MV-4-11 (cell line): ENCODE measurements around the gene FAM200B.
"Not testable (repeated sequence)": the region's sequence is repeated elsewhere in the genome, so short reads cannot be mapped to it uniquely, and the experiment has no call there.

ENCODE experiments used
- DNase-seq: peaks from one replicate; lab custom pipeline; 2025; lab: John Stamatoyannopoulos, UW

Gene FAM200B

GRCh38 chr4:15695729-15696128 is 14.1 kb downstream of the FAM200B start:
- no peak for DNase-seq

- no peak for DNase-seq
Measured at GRCh38 chr4:15696866-15697265, 15.2 kb downstream of the FAM200B start.

- DNase-seq = peak; percentile 74
Measured at GRCh38 chr4:15702941-15703403, 21.3 kb downstream of the FAM200B start, which contains the start of gene BST1. Gene BST1 (plus strand): TSS chr4:15703065. CDS start chr4:15703145, 80 bp downstream.

- DNase-seq = no peak
Measured at GRCh38 chr4:15703439-15703838, 21.8 kb downstream of the FAM200B start.

- no peak for DNase-seq
Measured at GRCh38 chr4:15704129-15704528, 22.5 kb downstream of the FAM200B start.

- no peak for DNase-seq
Measured at GRCh38 chr4:15706646-15707362, 25.2 kb downstream of the FAM200B start.

- no peak for DNase-seq
Measured at GRCh38 chr4:15707363-15707715, 25.7 kb downstream of the FAM200B start.

GRCh38 chr4:15711762-15712161 is 30.1 kb downstream of the FAM200B start:
- DNase-seq = no peak

GRCh38 chr4:15712214-15712613 is 30.6 kb downstream of the FAM200B start:
- no peak for DNase-seq

GRCh38 chr4:15714141-15714540 is 32.5 kb downstream of the FAM200B start:
- no peak for DNase-seq

GRCh38 chr4:15714646-15715435 is 33.2 kb downstream of the FAM200B start:
- no peak for DNase-seq

GRCh38 chr4:15716115-15716514 is 34.5 kb downstream of the FAM200B start:
- no peak for DNase-seq

GRCh38 chr4:15717086-15717485 is 35.5 kb downstream of the FAM200B start:
- no peak for DNase-seq

GRCh38 chr4:15717657-15718416 is 36.2 kb downstream of the FAM200B start:
- DNase-seq = no peak

- no peak for DNase-seq
Measured at GRCh38 chr4:15718465-15718864, 36.8 kb downstream of the FAM200B start.

- no peak for DNase-seq
Measured at GRCh38 chr4:15718959-15719358, 37.3 kb downstream of the FAM200B start.

GRCh38 chr4:15719506-15719905 is 37.9 kb downstream of the FAM200B start:
- peak; percentile 75 for DNase-seq

- DNase-seq = peak; percentile 29
Measured at GRCh38 chr4:15720851-15721250, 39.2 kb downstream of the FAM200B start.

GRCh38 chr4:15725608-15726007 is 44.0 kb downstream of the FAM200B start:
- no peak for DNase-seq

- peak; percentile 46 for DNase-seq
Measured at GRCh38 chr4:15729910-15730533, 48.4 kb downstream of the FAM200B start.

- DNase-seq = not testable (repeated sequence)
Measured at GRCh38 chr4:15733061-15733460, 51.4 kb downstream of the FAM200B start.

GRCh38 chr4:15735536-15735935 is 53.9 kb downstream of the FAM200B start:
- no peak for DNase-seq
